Neural progenitor cell (in vitro differentiated cells): ENCODE data around the gene B4GALT4.

Source experiments
- EZH2 ChIP-seq: fragments of 200-600 bp; sonication (generic); IDR thresholded peaks from 2 replicates; pipeline ENCODE4 v1.6.1; 2017; ENCODE audit warnings: antibody characterized with exemption, mild to moderate bottlenecking, moderate library complexity
- EZH2phosphoT487 ChIP-seq: fragments of 200-600 bp; sonication (generic); IDR thresholded peaks from 2 replicates; pipeline ENCODE4 v1.6.1; 2017; ENCODE audit warnings: antibody characterized with exemption
- TF ChIP-seq, protein P1 (sequence below): fragments of 200-600 bp; sonication (generic); IDR thresholded peaks from 2 replicates; pipeline ENCODE4 v1.5.1; 2017; ENCODE audit warnings: antibody characterized with exemption, mild to moderate bottlenecking

GRCh38 chr3:119239206-119239820, 1.4 kb downstream of the B4GALT4 start:
- TF ChIP-seq, protein P1, sequence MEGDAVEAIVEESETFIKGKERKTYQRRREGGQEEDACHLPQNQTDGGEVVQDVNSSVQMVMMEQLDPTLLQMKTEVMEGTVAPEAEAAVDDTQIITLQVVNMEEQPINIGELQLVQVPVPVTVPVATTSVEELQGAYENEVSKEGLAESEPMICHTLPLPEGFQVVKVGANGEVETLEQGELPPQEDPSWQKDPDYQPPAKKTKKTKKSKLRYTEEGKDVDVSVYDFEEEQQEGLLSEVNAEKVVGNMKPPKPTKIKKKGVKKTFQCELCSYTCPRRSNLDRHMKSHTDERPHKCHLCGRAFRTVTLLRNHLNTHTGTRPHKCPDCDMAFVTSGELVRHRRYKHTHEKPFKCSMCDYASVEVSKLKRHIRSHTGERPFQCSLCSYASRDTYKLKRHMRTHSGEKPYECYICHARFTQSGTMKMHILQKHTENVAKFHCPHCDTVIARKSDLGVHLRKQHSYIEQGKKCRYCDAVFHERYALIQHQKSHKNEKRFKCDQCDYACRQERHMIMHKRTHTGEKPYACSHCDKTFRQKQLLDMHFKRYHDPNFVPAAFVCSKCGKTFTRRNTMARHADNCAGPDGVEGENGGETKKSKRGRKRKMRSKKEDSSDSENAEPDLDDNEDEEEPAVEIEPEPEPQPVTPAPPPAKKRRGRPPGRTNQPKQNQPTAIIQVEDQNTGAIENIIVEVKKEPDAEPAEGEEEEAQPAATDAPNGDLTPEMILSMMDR, result no peak
- TF ChIP-seq EZH2phosphoT487, result no peak
- TF ChIP-seq EZH2, result no peak
